HG03432 (cell line): Measurements from ENCODE around the gene MYH2.

Source experiments
- ATAC-seq: cut with Tn5 transposase; IDR thresholded peaks from one replicate; pipeline ENCODE4 v1.9.1; 2021; ENCODE audit warnings: mild to moderate bottlenecking, moderate library complexity; ENCODE audit not compliant: unreplicated experiment

The MYH2 gene

DNA sequence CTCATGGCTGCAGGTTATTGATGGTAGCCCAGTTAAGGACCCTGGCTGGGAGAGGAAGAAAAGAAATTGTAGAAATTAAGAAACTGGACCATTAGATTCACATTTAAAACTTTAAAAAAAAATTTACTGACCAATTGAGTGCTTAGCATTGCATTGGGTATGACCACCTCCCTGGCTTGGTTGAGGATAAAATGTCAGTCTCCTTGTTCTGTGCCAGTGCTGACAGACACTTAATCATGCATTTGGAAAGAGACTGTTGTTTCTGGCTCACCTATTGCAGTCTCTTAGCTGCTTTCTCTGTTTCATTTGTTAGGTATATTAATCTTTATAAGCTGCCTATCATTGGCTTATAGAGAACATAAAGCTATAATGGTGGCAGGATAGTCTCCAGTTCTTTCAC is 32.8 kb downstream of the MYH2 start:
- ATAC-seq: no peak

DNA sequence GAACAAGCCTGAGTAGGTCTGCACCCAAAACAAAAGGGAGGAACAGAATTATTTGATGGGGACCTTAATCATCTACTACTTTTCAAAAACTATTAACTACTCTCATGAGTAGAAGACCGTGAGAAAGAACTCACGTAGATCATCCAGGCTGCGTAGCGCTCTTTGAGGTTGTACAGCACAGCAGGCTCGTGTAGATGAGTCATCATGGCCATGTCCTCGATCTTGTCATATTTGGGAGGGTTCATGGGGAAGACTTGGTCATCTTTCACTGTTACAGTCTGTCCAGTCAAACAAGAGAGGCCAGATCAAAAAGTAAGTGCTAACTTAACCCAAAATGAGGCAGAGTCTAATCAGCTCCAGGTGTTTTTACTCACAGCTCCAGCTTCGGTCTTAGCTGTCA is 33.4 kb downstream of the MYH2 start:
- ATAC-seq: no peak

DNA sequence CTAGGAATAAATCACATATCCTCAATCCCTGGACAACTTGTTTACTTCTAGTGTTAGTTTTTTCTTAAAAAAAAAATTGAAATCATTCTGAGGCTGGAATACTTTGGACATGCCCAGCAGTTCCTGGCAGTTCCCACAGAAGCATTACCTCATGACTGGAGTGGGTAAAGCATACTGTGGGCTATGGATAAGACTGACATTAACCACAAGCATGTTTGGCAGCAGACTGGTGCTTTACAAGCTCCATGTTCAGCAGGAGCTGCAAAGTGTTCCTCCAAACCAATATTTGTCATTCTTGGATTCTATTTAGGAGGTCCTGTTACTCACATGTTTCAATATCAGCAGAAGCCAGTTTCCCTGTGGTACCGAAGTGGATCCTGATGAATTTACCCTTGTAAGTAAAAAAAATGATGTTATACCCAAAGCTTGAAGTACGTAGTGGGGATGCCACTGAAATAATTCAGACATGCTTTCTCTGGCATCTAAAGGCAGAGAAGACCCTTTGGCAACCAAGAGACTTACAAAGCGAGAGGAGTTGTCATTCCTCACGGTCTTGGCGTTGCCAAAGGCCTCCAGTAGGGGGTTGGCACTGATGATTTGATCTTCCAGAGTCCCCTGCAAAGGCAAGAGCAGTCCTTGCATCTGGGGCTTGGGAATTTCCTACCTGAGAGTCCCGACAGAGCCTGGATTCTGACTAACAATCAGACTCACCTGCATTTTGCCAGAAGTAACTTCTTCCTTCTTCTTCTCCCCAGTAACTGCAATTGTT is 36.0 kb downstream of the MYH2 start:
- no peak for ATAC-seq

DNA sequence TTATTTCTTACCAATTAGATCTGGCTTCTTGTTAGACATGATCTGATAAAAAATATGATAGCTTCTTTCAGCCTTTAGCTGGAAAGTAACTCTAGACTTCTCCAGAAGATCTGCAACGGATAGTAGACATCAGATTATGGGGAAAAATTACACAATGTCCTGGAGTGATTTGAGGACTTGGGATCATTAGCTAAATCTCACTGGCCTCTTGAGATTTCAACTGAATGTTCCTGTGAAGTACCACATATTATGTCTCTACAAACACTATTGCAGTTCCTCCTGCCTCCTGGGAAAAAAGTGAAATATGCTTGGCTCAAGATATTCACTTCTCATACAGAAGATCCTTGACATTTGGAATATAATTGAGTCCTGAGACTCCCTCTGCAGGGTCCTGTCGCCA is 36.6 kb downstream of the MYH2 start:
- ATAC-seq: no peak

DNA sequence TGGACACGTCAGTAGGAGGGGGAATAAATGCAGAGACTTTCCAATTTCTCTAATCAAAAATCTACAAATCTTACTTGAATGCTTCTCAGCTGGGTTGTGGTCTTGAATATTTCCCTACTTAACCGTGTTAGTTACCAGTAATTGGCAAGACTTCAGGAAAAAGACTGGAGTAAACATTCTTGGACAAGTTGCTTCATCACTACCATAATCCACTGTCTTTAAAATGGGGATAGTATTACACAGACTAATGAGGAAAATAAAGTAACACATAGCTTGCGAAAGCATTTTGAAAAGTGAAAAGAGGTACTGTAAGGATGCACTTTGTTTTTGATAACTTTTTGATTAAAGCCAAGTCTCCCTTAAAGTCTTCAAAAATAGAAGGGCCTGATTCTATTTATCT is 49.5 kb downstream of the MYH2 start:
- no peak for ATAC-seq

DNA sequence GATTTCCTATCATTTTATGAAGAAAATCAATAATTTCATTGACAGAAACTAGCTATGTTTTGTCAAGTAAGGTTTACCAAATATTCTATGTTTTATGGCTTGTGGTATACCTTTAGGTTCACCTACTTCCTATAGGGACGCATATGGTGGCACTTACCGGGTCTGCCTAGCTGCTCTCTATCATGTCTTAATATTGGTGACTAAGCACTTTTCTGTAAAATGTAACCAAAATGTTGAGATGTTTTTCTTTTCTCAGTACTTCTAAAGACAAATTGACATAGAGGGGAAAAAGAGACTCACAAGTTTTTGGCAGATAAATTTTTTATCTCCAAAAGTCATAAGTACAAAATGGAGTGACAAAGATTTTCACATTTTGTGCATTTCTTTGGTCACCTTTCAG is 57.5 kb downstream of the MYH2 start:
- ATAC-seq: no peak

DNA sequence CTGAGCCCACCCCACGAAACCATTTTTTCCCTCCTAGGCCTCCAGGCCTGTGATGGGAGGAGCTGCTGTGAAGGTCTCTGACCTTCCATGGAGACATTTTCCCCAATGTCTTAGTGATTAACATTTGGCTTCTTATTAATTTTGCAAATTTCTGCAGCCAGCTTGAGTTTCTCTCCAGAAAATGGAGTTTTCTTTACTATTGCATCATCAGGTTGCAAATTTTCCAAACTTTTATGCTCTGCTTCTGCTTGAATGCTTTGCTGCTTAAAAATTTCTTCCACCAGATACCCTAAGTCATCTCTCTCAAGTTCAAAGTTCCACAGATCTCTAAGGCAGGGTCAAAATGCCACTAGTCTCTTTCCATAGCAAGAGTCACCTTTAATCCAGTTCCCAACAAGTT is 67.2 kb downstream of the MYH2 start:
- no peak for ATAC-seq

DNA sequence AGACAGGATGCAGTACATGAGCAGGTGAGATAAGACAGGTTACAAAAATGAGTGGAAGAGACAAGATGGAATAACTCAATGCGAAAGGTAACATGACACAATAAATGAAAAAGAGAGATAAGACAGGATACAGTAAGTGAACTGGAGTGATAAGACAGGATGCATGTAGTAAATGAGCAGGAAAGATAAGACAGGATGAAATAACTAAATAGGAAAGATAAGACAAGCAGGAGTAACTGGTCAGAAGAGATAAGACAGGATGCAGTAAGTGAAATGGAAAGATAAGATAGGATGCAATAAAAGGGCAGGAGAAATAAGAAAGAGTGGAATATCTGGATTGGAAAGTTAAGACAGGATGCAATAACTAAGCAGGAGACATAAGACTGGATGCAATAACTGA is 71.8 kb downstream of the MYH2 start:
- ATAC-seq: no peak

DNA sequence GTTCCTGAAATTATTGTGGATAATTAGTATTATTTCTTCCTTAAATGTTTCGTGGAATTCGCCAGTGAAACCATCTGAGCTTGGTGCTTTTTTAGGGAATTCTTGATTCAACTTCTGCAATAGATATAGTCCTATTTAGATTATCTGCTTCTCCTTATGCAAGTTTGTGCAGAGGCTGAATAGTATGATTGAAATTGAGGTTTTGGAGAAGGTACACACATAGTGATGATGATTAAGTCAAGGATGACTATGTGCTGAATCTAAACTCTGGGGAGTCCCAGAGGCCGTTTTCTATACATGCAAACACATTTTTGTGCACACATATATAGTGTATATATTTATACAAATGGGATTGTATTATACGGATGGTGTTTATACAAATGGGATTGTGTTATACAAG is 74.9 kb downstream of the MYH2 start:
- ATAC-seq: no peak

DNA sequence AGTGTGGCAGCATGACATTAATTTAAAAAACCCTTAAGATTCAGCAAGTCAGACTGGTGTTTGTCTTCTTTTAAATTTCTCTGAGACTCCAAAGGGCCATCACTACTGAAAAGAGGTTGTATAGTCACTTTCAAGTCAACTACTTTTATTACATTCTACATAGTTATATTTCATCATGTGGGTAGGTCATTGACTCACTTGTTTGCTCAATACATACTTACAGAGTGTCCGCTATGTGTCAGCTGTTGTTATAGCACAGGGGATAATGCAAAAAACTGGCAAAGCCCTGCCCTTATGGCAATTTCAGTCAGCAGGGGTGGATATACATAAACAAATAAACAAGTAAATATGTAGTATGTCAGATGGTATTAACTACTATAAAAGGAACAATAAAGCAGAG is 77.6 kb downstream of the MYH2 start:
- no peak for ATAC-seq
